Small intestine (tissue), 7 donors: ENCODE measurements around the gene FCN1. TPM values are rescaled to one million over a fixed set of nuclear protein-coding genes. Genes with fewer than 3 reads are reported as not detected.

ENCODE experiments used
- DNase-seq, 2 donors: peaks; one replicate each; pipeline versions ENCODE4 v3.0.0 to v3.0.0-alpha.2; 2013
- FAIRE-seq: peaks from 2 replicates; lab custom pipeline; 2012; peaks lifted over from hg19 to GRCh38; lab: Jason Lieb, UNC
- H3K27ac ChIP-seq, 3 donors: one replicate each; pipeline ENCODE4 v1.5.1; 2013; ENCODE audit warnings: low read length in 2 of 3, mild to moderate bottlenecking in 2 of 3, control low read depth in 1 of 3, inconsistent platforms in 1 of 3, low read depth in 1 of 3, moderate library complexity in 1 of 3
- H3K27me3 ChIP-seq, 3 donors: one replicate each; pipeline ENCODE4 v1.6.1; 2013; ENCODE audit warnings: low read length in 3 of 3, inconsistent platforms in 1 of 3; ENCODE audit not compliant: control insufficient read depth in 3 of 3, insufficient read depth in 3 of 3
- H3K36me3 ChIP-seq, 3 donors: one replicate each; pipeline ENCODE4 v1.6.1; 2013; ENCODE audit warnings: low read length in 3 of 3, inconsistent platforms in 1 of 3, low read depth in 1 of 3, mild to moderate bottlenecking in 1 of 3, moderate library complexity in 1 of 3; ENCODE audit not compliant: control insufficient read depth in 3 of 3, insufficient read depth in 2 of 3
- H3K4me1 ChIP-seq, 3 donors: one replicate each; pipeline ENCODE4 v1.6.1; 2013; ENCODE audit warnings: low read length in 2 of 3, inconsistent platforms in 1 of 3, low read depth in 1 of 3, mild to moderate bottlenecking in 1 of 3, moderate library complexity in 1 of 3; ENCODE audit not compliant: control insufficient read depth in 3 of 3, insufficient read depth in 2 of 3
- H3K4me3 ChIP-seq, 3 donors: one replicate each; pipeline ENCODE4 v1.5.1; 2013; ENCODE audit warnings: low read length in 3 of 3, control low read depth in 1 of 3, inconsistent platforms in 1 of 3, low read depth in 1 of 3, mild to moderate bottlenecking in 1 of 3, moderate library complexity in 1 of 3
- H3K9me3 ChIP-seq, 2 donors: one replicate each; pipeline ENCODE4 v1.6.1; 2013; ENCODE audit warnings: low read depth in 1 of 2, low read length in 1 of 2; ENCODE audit not compliant: control insufficient read depth in 2 of 2, insufficient read depth in 1 of 2
- WGBS, 3 donors: extraction: QIAGEN DNeasy Blood & Tissue Kit; methylation state at CpG; one replicate each; pipeline ENCODE4 v1.1.7; 2013; 5-methylcytosine and 5-hydroxymethylcytosine counted together
- polyA plus RNA-seq, 4 donors: library from polyadenylated mRNA; stranded (reverse) in 3 of 4; unstranded in 1 of 4; fragments of 200-250 nt in 3 of 4; fragments of 120-200 nt in 1 of 4; gene quantifications; one replicate each; pipeline versions ENCODE4 v1.2.1 to v1.2.3, GENCODE V29; 2013
- donor health status: healthy with polysubstance abuse.
- donor health status: control.
- donor health status: control.
- donor health status: Bipolar disorder and iron deficiency.
- donor health status: healthy.

Gene FCN1
- polyA plus RNA-seq, 4 donors: 0.94 to 1.1 TPM; not detected in 2

DNA sequence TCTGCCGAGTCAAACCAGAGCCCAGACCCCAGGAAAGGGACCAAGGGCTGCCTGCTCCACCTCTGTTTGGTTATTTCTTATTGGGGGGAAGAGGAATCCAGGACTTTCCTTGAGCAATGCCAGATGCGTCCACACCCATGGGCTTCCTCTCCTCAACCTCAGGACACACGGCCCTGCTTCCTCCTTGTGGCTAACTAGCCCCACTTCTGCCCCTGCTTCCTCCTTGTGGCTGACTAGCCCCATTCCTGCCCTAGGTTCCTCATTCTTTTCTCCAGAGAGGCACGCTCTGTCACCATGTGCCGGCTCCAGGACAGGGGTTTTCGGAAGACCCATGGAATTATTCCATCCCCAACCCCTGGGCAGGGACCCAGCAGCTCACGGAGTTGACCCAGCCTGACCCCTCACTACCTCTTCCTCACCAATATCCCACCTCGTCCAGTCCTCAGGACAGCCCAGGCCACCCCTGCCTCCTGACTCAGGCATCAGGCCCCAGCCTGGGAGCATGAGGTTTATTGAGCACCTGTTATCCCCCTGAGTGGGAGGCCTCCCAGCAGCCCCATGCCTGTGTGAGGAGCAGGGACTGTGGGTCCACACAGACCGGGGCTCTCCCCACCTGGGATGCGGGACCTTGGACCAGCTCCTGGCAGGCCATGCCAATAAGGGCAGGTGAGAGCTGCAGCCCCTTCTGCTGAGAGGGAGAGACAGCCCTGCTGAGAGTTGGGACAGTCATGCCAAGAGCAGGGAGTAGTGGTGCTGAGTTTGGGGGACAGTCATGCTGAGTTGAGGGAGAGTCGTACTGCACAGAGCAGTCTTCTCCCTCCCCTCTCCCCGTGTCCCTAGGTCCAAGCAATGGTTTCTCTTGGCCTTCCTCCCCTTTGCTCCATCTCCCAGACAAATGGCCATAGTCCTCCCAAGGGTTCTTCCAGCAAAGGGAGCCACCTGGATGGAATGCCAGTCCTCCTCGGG is 11.8 kb upstream of the FCN1 start:
- H3K4me1 ChIP-seq: no peaks in the 10 kb centered on the region
- H3K36me3 ChIP-seq: no peaks in the 10 kb centered on the region
- 63 to 71% (median 65%) methylated on average over 12 to 13 of the region's 13 CpGs for WGBS, 3 donors
- no peaks in the 10 kb centered on the region for H3K9me3 ChIP-seq
- H3K4me3 ChIP-seq: no peak overlapping the region
- no peak for DNase-seq
- no peaks in the 10 kb centered on the region for H3K27me3 ChIP-seq
- peak overlapping the region in 1 of 3 donors; percentile 7 for H3K27ac ChIP-seq
- no peak for FAIRE-seq

DNA sequence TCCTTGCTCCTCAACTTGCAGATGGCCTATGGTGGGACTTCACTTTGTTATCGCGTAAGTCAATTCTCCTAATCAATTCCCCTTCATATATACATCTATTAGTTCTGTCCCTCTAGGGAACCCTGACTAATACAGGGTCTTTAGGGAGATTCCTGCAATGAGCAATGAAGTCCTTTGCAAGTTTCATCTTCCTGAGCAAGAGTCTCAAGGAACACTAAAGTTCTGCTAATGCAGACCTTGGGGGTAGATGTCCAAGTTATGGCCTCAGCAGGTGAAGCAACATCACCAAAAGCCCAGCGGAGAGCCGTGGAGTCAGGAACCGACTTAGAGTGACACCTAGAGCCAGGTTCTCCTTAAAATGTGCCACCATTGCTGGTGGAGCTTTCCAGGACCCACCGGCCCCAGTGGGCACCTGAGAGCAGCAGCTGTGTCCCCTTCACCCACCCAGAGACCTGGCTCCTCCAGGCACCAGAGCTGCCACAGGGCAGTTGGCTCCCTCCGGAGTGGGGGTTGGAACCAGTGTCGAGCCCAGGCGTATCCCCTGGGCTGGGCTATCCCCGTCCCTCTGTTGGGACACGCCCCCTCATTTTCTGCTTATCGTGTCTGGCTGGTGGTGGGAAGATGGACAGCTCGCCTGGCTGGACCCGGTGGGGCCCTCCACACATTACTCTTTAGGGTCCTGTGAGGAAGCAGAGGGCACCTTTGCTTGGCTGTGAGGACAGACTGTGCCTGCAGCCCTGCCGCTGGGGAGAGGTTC is 10.9 kb upstream of the FCN1 start:
- Histone ChIP-seq H3K36me3 (no peaks in the 10 kb centered on the region), H3K27ac (no peak overlapping the region), H3K4me1 (no peaks in the 10 kb centered on the region), H3K4me3 (no peak overlapping the region), H3K9me3 (no peaks in the 10 kb centered on the region), H3K27me3 (no peaks in the 10 kb centered on the region)
- FAIRE-seq (no peak), DNase-seq (no peak)
- WGBS, 3 donors: 58 to 64% (median 62%) methylated on average over 14 to 15 of the region's 15 CpGs

DNA sequence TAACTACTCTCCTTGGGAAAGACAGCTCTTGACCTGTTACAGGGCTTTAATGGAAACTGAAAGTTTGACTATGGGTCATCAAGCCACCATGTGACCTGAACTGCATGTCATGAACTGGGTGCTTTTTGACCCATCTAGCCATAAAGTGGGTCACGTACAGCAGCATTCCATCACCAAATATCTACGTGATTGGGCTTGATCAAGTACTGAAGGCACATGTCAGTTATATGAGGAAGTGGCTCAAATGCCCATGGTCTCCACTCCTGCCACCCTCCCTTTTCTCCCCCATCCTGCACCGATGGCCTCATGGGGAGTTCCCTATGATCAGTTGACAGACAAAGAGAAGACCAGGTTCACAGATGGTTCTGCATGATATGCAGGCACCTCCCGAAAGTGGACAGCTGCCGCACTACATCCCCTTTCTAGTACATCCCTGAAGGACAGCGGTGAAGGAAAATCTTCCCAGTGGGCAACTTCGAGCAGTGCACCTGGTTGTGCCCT is 7.3 kb upstream of the FCN1 start:
- 57 to 82% (median 78%) methylated on average over 7 of the region's 7 CpGs for WGBS, 3 donors
- H3K27ac ChIP-seq: no peak overlapping the region
- no peak for FAIRE-seq
- H3K4me1 ChIP-seq: no peaks in the 10 kb centered on the region
- H3K27me3 ChIP-seq: no peaks in the 10 kb centered on the region
- H3K4me3 ChIP-seq: no peak overlapping the region
- peaks cover 0 to 3% of the 10 kb centered on the region in 2 donors for H3K9me3 ChIP-seq
- no peak for DNase-seq
- H3K36me3 ChIP-seq: no peaks in the 10 kb centered on the region

DNA sequence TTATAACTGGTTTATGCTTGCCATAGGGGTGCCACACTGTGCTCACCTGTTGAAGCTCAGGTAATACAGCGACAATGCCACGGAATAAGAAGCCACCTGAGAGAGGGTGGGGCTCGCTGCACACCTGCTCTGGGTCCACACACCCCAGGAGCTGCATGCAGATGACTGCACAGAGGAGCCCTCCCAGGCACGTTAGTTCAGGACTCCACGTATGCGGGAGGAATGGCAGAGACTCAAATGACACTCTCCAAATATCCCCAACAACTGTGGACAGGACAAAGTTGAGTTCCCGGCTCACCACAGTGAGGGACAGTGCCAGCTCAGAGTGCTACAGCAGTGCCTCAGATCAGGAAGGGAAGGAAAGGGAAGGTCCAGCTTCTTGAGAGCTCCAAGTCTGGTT is 5.8 kb upstream of the FCN1 start:
- Histone ChIP-seq H3K4me3 (no peak overlapping the region), H3K27ac (no peak overlapping the region), H3K27me3 (peaks cover 0 to 3% (median 0%) of the 10 kb centered on the region in 3 donors), H3K4me1 (no peaks in the 10 kb centered on the region), H3K36me3 (no peaks in the 10 kb centered on the region), H3K9me3 (peaks cover 0 to 8% of the 10 kb centered on the region in 2 donors)
- WGBS, 3 donors: 61 to 86% (median 64%) methylated on average over 7 of the region's 7 CpGs
- DNase-seq (no peak), FAIRE-seq (no peak)

DNA sequence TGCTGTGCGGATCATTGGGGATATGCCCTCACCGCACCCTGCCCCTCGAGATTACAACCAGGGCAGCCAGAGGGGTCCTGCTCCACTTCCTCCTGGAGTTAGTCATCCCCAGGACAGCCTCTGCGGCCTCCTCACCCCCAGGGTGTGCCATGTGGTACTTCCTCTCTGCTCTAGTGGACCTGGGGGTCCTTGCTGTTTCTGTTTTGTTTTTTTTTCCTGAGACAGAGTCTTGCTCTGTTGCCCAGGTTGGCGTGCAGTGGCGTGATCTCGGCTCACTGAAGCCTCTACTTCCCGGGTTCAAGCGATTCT is 5.2 kb upstream of the FCN1 start:
- H3K27ac ChIP-seq: no peak overlapping the region
- WGBS, 3 donors: 77 to 79% (median 79%) methylated on average over 9 of the region's 9 CpGs
- no peaks in the 10 kb centered on the region for H3K36me3 ChIP-seq
- peaks cover 0 to 8% of the 10 kb centered on the region in 2 donors for H3K9me3 ChIP-seq
- no peaks in the 10 kb centered on the region for H3K4me1 ChIP-seq
- DNase-seq (no peak), FAIRE-seq (no peak)
- H3K27me3 ChIP-seq: peaks cover 0 to 4% (median 0%) of the 10 kb centered on the region in 3 donors
- H3K4me3 ChIP-seq: no peak overlapping the region

DNA sequence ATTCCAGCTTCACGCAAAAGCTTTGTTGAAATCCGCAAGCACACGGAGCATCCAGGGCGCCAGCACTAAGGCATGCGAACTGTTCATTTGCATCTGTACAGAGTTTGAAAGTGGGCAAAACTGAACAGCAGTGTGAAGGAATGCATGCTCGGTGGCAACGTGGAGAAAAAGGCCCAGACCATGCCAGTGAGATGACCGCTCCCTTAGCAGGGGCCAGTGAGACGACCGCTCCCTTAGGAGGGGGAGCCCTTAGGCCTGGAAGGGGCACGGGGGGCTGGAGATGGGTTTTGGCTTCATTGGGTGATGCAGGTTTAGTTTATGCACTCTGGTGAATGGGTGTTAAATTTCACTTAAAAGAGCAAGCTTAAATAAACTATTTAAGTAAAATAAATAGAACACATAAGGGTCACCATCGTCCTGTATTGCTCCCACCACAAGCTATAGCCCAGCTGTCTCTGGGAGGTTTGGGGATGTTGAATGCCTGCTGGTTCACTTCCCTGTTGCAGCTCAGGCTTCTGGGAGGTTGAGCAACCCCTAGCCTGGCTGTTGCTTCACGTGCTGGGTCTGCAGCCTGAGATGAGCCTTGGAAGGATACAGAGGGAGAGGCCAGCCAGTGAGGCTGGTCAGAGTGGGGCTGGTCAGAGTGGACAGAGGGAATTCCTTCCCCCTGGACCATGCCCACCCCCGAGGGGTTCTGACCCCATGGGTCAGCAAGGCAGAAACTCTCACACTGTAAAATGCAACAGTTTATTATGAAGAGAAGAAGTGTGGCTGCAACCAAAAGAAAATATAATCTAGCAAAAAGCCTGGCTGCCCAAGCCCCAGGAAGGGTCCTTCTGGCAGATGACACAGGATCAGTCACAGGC is 4.6 kb upstream of the FCN1 start:
- H3K27ac ChIP-seq: no peak overlapping the region
- H3K9me3 ChIP-seq: peaks cover 0 to 8% of the 10 kb centered on the region in 2 donors
- H3K36me3 ChIP-seq: no peaks in the 10 kb centered on the region
- WGBS, 3 donors: 69 to 73% (median 69%) methylated on average over 14 of the region's 14 CpGs
- DNase-seq (no peak), FAIRE-seq (no peak)
- H3K4me3 ChIP-seq: no peak overlapping the region
- H3K4me1 ChIP-seq: no peaks in the 10 kb centered on the region
- H3K27me3 ChIP-seq: peaks cover 0 to 6% (median 0%) of the 10 kb centered on the region in 3 donors

DNA sequence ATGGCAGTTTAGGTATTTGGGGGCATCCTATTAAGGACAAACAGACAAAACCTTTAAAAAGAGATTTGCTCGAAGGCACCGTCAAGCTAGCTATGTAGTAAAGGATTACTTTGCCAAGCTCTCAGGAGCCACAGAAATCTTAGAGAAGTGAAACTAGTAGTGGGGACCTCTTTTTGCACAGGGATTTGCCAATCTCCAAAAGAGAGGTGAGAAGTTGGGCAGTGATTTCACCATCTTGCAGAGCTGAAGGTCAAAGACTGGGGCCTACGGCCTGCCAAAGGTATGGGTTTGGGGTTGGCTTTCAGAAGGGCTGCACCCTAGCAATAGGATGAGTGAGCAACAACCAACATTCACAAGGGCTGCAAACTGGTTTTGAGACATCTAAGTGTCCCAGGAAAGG is 1.6 kb upstream of the FCN1 start:
- Histone ChIP-seq H3K4me3 (no peak overlapping the region), H3K27me3 (peaks cover 0 to 6% (median 0%) of the 10 kb centered on the region in 3 donors), H3K4me1 (no peaks in the 10 kb centered on the region), H3K27ac (no peak overlapping the region), H3K9me3 (peaks cover 0 to 8% of the 10 kb centered on the region in 2 donors), H3K36me3 (no peaks in the 10 kb centered on the region)
- no peak for FAIRE-seq
- DNase-seq: no peak
- 92 to 96% (median 96%) methylated on average over 3 of the region's 3 CpGs for WGBS, 3 donors

DNA sequence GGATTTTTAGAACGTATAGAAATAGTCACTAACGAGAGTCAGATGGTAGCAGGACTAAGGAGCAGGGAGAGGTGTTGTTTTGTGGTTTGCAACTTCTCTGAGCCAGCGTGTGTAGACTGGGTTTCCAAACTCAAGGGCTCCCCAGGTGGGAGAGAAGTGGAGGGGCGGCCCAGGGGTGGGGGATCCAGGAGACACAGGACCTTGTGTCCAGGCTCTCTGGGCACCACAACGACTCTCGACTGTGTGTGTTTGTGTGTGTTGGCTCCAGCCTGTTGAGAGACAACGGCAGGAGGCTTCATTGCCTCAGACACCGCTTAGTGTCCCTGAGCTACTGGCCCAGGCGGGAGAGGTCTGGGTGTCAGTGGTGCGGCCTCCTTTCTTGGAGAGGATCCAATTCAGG is 934 bp upstream of the FCN1 start:
- Histone ChIP-seq H3K4me1 (no peaks in the 10 kb centered on the region), H3K4me3 (no peak overlapping the region), H3K27ac (no peak overlapping the region), H3K36me3 (no peaks in the 10 kb centered on the region), H3K9me3 (peaks cover 0 to 8% of the 10 kb centered on the region in 2 donors), H3K27me3 (peaks cover 0 to 6% (median 0%) of the 10 kb centered on the region in 3 donors)
- FAIRE-seq: no peak
- no peak for DNase-seq
- WGBS, 3 donors: 86 to 90% (median 89%) methylated on average over 10 of the region's 10 CpGs
